Neural cell (in vitro differentiated cells): ENCODE measurements around the gene SYNGR1. TPM values are rescaled to one million over a fixed set of nuclear protein-coding genes. Genes with fewer than 3 reads are reported as not detected.
A peak's percentile ranks its signal among the peaks of the same experiment; 100 is the strongest.

Source experiments
- H2AFZ ChIP-seq: fragments of 200-600, 300-800 bp; sonication (generic), shearing (Covaris generic); 2 replicates; pipeline ENCODE4 v1.6.0; 2014; ENCODE audit warnings: low read depth, mild to moderate bottlenecking, antibody characterized with exemption, low read length, moderate library complexity
- H3F3A ChIP-seq: fragments of 200-600 bp; shearing (Covaris generic); 2 replicates; pipeline ENCODE4 v1.6.1; 2016; ENCODE audit warnings: mild to moderate bottlenecking, moderate library complexity, mixed read lengths, antibody characterized with exemption, low read length; ENCODE audit not compliant: insufficient read depth, poor library complexity, severe bottlenecking
- H3K27ac ChIP-seq: fragments of 200-600, 300-800 bp; sonication (generic), shearing (Covaris generic); 2 replicates; pipeline ENCODE4 v1.5.1; 2014; ENCODE audit warnings: mild to moderate bottlenecking, low read length, moderate library complexity
- H3K27me3 ChIP-seq: fragments of 300-800, 200-600 bp; sonication (generic), shearing (Covaris generic); 2 replicates; pipeline ENCODE4 v1.6.0; 2014; ENCODE audit warnings: mild to moderate bottlenecking, low read depth, low read length, moderate library complexity; ENCODE audit not compliant: insufficient read depth
- H3K36me3 ChIP-seq: fragments of 300-800, 200-600 bp; sonication (generic), shearing (Covaris generic); 2 replicates; pipeline ENCODE4 v1.5.1; 2014; ENCODE audit warnings: mild to moderate bottlenecking, antibody characterized with exemption, low read length, moderate library complexity; ENCODE audit not compliant: insufficient read depth
- H3K4me2 ChIP-seq: fragments of 300-800, 200-600 bp; sonication (generic), shearing (Covaris generic); 2 replicates; pipeline ENCODE4 v1.6.0; 2014; ENCODE audit warnings: mild to moderate bottlenecking, low read length
- H3K4me3 ChIP-seq: fragments of 300-800, 200-600 bp; sonication (generic), shearing (Covaris generic); 2 replicates; pipeline ENCODE4 v1.5.1; 2014; ENCODE audit warnings: mild to moderate bottlenecking, low read length, moderate library complexity
- H3K79me2 ChIP-seq: fragments of 200-600 bp; shearing (Covaris generic); replicated peaks from 2 replicates; pipeline ENCODE4 v1.6.0; 2014; ENCODE audit warnings: mild to moderate bottlenecking, low read length, moderate library complexity; ENCODE audit not compliant: insufficient read depth
- H3K9ac ChIP-seq: fragments of 300-800, 200-600 bp; sonication (generic), shearing (Covaris generic); 2 replicates; pipeline ENCODE4 v1.6.1; 2016; ENCODE audit warnings: mild to moderate bottlenecking, low read length, mixed read lengths
- H3K9me2 ChIP-seq: fragments of 200-600 bp; shearing (Covaris generic); 2 replicates; pipeline ENCODE4 v1.6.1; 2016; ENCODE audit warnings: mild to moderate bottlenecking, low read length, mixed read lengths; ENCODE audit not compliant: insufficient read depth
- H3K9me3 ChIP-seq: fragments of 200-600, 300-800 bp; sonication (generic), shearing (Covaris generic); 2 replicates; pipeline ENCODE4 v1.6.1; 2016; ENCODE audit warnings: mild to moderate bottlenecking, mixed run types, low read length, moderate library complexity, mixed read lengths
- H4K20me1 ChIP-seq: fragments of 200-600 bp; shearing (Covaris generic); 2 replicates; pipeline ENCODE4 v1.6.1; 2016; ENCODE audit warnings: mild to moderate bottlenecking, mixed run types; ENCODE audit not compliant: insufficient read depth
- EP300 ChIP-seq: fragments of 450-650 bp; conservative IDR thresholded peaks from 2 replicates; pipeline ENCODE4 v1.6.1; 2014; ENCODE audit warnings: antibody characterized with exemption, mild to moderate bottlenecking, moderate library complexity; ENCODE audit not compliant: poor library complexity, severe bottlenecking
- EZH2 ChIP-seq: fragments of 200-600, 300-800 bp; shearing (Covaris generic), sonication (generic); IDR thresholded peaks from 2 replicates; pipeline ENCODE4 v1.6.1; 2014; ENCODE audit warnings: antibody characterized with exemption, low read length, borderline replicate concordance, mild to moderate bottlenecking; ENCODE audit not compliant: insufficient read depth, poor library complexity, severe bottlenecking
- POLR2AphosphoS5 ChIP-seq: IDR thresholded peaks from 2 replicates; pipeline ENCODE4 v1.6.1; 2012
- RAD21 ChIP-seq: fragments of 450-650 bp; conservative IDR thresholded peaks from 2 replicates; pipeline ENCODE4 v1.6.1; 2014; ENCODE audit warnings: antibody characterized with exemption, mild to moderate bottlenecking, moderate library complexity
- SMC3 ChIP-seq: fragments of 450-650 bp; conservative IDR thresholded peaks from 2 replicates; pipeline ENCODE4 v1.6.1; 2014; ENCODE audit warnings: antibody characterized with exemption, mild to moderate bottlenecking, moderate library complexity; ENCODE audit not compliant: poor library complexity
- TAF1 ChIP-seq: IDR thresholded peaks from 2 replicates; pipeline ENCODE4 v1.6.1; 2012; ENCODE audit warnings: low read depth
- polyA plus RNA-seq: library from polyadenylated mRNA; depleted of rRNA; stranded (reverse); fragments of >200 nt; gene quantifications from 2 replicates; pipeline ENCODE4 v1.2.3, GENCODE V29; 2014
- TF ChIP-seq, protein P1 (sequence below): fragments of 450-650 bp; IDR thresholded peaks from 2 replicates; pipeline ENCODE4 v1.5.1; 2014; ENCODE audit warnings: antibody characterized with exemption, mild to moderate bottlenecking, moderate library complexity; ENCODE audit not compliant: poor library complexity, severe bottlenecking
- TF ChIP-seq, protein P2 (sequence below): IDR thresholded peaks from 2 replicates; pipeline ENCODE4 v1.6.1; 2012; ENCODE audit warnings: borderline replicate concordance

Gene SYNGR1
- polyA plus RNA-seq, 1 donor from 2014 or later: 68.4 TPM

DNA sequence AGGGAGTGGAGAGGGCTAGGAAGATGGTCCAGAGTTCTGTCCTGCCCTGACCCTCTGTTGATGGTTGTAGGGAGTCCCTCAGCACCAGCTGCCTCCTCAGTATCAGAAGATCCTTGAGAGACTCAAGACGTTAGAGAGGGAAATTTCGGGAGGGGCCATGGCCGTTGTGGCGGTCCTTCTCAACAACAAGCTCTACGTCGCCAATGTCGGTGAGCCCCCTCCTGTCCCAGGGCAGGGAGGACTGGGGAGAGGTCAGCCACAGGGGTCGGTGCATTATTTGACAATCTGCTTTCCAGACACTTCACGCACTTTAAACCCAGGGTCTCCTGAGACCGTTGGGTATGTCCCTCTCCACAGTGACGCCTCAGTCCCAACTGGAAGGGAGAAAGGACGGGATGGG is 67.8 kb downstream of the SYNGR1 start (continued):
- no peak for TF ChIP-seq SMC3
- TF ChIP-seq RAD21: no peak

DNA sequence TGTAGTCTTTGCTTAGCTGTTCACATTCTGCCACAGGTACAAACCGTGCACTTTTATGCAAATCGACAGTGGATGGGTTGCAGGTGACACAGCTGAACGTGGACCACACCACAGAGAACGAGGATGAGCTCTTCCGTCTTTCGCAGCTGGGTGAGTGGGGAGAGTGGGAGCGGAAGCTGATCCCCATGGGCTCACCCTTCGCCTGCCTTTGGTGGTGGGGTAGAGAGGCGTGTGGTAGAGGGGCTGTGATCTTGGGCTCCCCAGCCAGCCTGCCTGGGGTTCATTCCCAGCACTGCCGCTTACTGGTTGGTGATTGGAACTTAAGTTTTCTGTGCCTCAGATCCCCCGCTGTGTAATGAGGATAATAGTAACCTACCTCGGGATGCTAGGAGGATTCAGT is 68.9 kb downstream of the SYNGR1 start:
- Histone ChIP-seq H3F3A (no peaks in the 10 kb centered on the region), H3K9ac (no peak overlapping the region), H3K9me2 (no peaks in the 10 kb centered on the region), H3K36me3 (no peaks in the 10 kb centered on the region), H2AFZ (no peak overlapping the region), H3K4me2 (no peak overlapping the region), H3K27me3 (no peaks in the 10 kb centered on the region), H3K4me3 (no peak overlapping the region), H3K9me3 (no peaks in the 10 kb centered on the region), H3K27ac (no peak overlapping the region), H4K20me1 (no peaks in the 10 kb centered on the region), H3K79me2 (no peaks in the 10 kb centered on the region)
- TF ChIP-seq, protein P1, sequence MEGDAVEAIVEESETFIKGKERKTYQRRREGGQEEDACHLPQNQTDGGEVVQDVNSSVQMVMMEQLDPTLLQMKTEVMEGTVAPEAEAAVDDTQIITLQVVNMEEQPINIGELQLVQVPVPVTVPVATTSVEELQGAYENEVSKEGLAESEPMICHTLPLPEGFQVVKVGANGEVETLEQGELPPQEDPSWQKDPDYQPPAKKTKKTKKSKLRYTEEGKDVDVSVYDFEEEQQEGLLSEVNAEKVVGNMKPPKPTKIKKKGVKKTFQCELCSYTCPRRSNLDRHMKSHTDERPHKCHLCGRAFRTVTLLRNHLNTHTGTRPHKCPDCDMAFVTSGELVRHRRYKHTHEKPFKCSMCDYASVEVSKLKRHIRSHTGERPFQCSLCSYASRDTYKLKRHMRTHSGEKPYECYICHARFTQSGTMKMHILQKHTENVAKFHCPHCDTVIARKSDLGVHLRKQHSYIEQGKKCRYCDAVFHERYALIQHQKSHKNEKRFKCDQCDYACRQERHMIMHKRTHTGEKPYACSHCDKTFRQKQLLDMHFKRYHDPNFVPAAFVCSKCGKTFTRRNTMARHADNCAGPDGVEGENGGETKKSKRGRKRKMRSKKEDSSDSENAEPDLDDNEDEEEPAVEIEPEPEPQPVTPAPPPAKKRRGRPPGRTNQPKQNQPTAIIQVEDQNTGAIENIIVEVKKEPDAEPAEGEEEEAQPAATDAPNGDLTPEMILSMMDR: peak; percentile 22
- TF ChIP-seq TAF1 (no peak), POLR2AphosphoS5 (peak; percentile 31), RAD21 (no peak), EP300 (no peak), EZH2 (no peak)
- TF ChIP-seq, protein P2, sequence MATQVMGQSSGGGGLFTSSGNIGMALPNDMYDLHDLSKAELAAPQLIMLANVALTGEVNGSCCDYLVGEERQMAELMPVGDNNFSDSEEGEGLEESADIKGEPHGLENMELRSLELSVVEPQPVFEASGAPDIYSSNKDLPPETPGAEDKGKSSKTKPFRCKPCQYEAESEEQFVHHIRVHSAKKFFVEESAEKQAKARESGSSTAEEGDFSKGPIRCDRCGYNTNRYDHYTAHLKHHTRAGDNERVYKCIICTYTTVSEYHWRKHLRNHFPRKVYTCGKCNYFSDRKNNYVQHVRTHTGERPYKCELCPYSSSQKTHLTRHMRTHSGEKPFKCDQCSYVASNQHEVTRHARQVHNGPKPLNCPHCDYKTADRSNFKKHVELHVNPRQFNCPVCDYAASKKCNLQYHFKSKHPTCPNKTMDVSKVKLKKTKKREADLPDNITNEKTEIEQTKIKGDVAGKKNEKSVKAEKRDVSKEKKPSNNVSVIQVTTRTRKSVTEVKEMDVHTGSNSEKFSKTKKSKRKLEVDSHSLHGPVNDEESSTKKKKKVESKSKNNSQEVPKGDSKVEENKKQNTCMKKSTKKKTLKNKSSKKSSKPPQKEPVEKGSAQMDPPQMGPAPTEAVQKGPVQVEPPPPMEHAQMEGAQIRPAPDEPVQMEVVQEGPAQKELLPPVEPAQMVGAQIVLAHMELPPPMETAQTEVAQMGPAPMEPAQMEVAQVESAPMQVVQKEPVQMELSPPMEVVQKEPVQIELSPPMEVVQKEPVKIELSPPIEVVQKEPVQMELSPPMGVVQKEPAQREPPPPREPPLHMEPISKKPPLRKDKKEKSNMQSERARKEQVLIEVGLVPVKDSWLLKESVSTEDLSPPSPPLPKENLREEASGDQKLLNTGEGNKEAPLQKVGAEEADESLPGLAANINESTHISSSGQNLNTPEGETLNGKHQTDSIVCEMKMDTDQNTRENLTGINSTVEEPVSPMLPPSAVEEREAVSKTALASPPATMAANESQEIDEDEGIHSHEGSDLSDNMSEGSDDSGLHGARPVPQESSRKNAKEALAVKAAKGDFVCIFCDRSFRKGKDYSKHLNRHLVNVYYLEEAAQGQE: no peak

DNA sequence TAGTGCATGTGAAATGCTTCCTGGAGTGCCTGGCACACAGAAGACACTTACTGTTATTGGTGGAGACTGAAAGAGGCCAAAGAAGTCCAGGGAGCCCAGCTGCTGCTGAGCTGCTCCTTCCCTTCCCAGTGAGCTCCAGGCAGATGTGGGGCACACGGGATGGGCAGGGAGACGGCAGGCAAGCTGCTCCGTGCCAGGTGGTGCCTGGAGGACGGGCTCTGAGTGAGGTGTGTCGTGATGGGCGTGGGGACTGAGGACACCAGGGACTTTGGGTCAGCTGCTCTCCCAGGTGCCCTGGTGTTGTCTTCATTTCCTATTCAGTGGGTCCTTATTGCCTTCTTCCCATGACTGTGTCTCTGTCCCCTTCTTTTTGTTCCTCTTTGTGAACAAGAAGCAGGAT is 69.3 kb downstream of the SYNGR1 start:
- Histone ChIP-seq H3K4me2 (no peak overlapping the region), H3K79me2 (no peaks in the 10 kb centered on the region), H3K4me3 (no peak overlapping the region), H3K9me3 (no peaks in the 10 kb centered on the region), H4K20me1 (no peaks in the 10 kb centered on the region), H3F3A (no peaks in the 10 kb centered on the region), H3K9ac (no peak overlapping the region), H3K36me3 (peaks cover 3% of the 10 kb centered on the region), H3K9me2 (no peaks in the 10 kb centered on the region), H2AFZ (no peak overlapping the region), H3K27me3 (no peaks in the 10 kb centered on the region), H3K27ac (no peak overlapping the region)
- TF ChIP-seq EZH2: no peak
